ENCODE measurements around the gene RYR3.

RYR3 gene

DNA sequence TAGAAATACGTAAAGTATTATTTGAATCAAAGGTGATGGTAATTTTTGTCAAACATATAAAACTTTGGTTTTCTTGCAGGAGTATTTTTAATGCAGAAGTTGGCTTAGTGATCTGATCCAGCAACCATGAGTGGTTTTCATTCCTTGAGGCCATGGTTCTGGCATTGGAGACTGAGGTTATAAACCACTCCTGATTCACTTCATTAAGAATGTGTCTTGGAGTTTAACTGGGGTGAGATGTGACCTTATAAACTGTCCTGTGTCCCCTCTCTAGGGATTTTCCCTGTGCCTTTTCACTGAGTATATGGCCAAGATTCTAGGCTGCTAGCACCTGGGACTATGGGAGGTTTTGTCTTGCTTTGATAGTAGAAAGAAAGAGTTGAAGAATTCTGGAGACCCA is 94.3 kb downstream of the RYR3 start:
- POLR2A ChIA-PET: no interaction called here
- no peak overlapping the region for H3K4me3 ChIP-seq (ENCODE audit: low read depth, low read length)
- TF ChIP-seq SP3 (tag by site-specific recombination; IDR thresholded peaks at IDR 0.05) (no peak), MEIS1 (CRISPR knock-in tag; IDR thresholded peaks at IDR 0.05; ENCODE audit: borderline replicate concordance) (no peak), ZNF530 (tag by site-specific recombination; IDR thresholded peaks at IDR 0.05; ENCODE audit: low read depth) (no peak), ZNF132 (tag by site-specific recombination; IDR thresholded peaks at IDR 0.05; ENCODE audit: borderline replicate concordance) (no peak), ZNF394 (tag by site-specific recombination; IDR thresholded peaks at IDR 0.05; ENCODE audit: borderline replicate concordance) (no peak), ZNF335 (tag by site-specific recombination; conservative IDR thresholded peaks at IDR 0.05) (no peak), GLIS1 (tag by site-specific recombination; IDR thresholded peaks at IDR 0.05) (no peak), ZXDB (tag by site-specific recombination; IDR thresholded peaks at IDR 0.05) (no peak), ZFP3 (tag by site-specific recombination; IDR thresholded peaks at IDR 0.05; ENCODE audit: low read depth) (no peak), ZNF248 (tag by site-specific recombination; IDR thresholded peaks at IDR 0.05) (no peak), ZNF549 (tag by site-specific recombination; IDR thresholded peaks at IDR 0.05) (no peak), ZNF776 (tag by site-specific recombination; IDR thresholded peaks at IDR 0.05; ENCODE audit: borderline replicate concordance) (no peak)
- TF ChIP-seq, protein P1, sequence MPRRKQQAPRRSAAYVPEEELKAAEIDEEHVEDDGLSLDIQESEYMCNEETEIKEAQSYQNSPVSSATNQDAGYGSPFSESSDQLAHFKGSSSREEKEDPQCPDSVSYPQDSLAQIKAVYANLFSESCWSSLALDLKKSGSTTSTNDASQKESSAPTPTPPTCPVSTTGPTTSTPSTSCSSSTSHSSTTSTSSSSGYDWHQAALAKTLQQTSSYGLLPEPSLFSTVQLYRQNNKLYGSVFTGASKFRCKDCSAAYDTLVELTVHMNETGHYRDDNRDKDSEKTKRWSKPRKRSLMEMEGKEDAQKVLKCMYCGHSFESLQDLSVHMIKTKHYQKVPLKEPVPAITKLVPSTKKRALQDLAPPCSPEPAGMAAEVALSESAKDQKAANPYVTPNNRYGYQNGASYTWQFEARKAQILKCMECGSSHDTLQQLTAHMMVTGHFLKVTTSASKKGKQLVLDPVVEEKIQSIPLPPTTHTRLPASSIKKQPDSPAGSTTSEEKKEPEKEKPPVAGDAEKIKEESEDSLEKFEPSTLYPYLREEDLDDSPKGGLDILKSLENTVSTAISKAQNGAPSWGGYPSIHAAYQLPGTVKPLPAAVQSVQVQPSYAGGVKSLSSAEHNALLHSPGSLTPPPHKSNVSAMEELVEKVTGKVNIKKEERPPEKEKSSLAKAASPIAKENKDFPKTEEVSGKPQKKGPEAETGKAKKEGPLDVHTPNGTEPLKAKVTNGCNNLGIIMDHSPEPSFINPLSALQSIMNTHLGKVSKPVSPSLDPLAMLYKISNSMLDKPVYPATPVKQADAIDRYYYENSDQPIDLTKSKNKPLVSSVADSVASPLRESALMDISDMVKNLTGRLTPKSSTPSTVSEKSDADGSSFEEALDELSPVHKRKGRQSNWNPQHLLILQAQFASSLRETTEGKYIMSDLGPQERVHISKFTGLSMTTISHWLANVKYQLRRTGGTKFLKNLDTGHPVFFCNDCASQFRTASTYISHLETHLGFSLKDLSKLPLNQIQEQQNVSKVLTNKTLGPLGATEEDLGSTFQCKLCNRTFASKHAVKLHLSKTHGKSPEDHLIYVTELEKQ (tag by site-specific recombination; IDR thresholded peaks at IDR 0.05; ENCODE audit: borderline replicate concordance): no peak
- CTCF ChIA-PET: no interaction called here
- H3K4me1 ChIP-seq (ENCODE audit: control insufficient read depth, insufficient read depth, low read length): no peaks in the 10 kb centered on the region
- H3K27ac ChIP-seq (ENCODE audit: extremely low read depth, low read depth, low read length): no peak overlapping the region
- no peaks in the 10 kb centered on the region for H3K9me3 ChIP-seq (ENCODE audit: control insufficient read depth, insufficient read depth, low read depth, low read length)
- no peaks in the 10 kb centered on the region for H3K36me3 ChIP-seq (ENCODE audit: control insufficient read depth in 2 of 2, insufficient read depth in 1 of 2, low read length in 2 of 2)

DNA sequence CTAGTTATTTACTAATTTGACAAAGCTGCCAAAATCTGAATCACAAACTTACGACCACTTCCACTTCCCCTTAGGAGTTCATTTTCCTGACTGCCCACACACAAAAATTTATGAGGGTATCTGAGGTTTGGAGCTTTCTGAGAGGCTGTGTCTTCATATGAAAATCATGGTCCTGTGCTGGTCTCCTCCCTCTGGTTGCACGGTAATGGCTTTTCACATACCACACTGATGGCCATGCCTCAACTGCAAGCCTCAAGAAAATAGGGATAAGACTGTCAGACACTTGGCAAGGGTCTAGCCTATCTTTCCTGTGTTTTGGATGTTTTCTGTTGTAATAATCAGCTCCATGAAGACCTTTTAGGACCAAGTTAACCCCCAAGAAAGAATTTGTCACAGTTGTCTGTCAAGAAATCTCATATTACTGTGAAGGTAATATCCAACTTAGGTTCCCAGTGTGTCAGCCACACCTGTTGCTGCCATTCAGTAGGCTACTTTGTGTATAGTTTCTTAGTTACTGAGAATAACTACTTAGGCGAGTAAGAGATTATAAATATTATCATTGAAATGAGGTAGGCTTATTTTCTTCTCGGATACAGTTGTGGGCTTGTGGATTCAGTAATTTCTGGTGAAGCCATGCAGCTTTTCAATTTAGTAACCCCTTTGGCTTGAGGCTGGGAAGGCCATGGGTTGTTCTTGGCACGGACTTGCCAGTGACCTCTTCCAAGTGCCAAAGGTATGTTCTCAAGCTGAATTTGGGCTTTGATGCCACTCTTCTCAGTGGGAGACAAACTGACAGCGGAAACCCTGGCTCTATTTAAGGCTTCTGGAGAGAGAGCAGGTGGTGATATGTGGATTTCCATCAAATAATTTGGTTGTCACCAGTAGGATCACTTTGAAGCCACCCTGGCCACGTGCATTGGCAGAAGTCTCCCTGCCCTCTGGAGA is 101.1 kb downstream of the RYR3 start:
- H3K36me3 ChIP-seq (ENCODE audit: control insufficient read depth in 2 of 2, insufficient read depth in 1 of 2, low read length in 2 of 2): no peaks in the 10 kb centered on the region
- H3K4me1 ChIP-seq (ENCODE audit: control insufficient read depth, insufficient read depth, low read length): no peaks in the 10 kb centered on the region
- no peak overlapping the region for H3K4me3 ChIP-seq (ENCODE audit: low read depth, low read length)
- no peaks in the 10 kb centered on the region for H3K9me3 ChIP-seq (ENCODE audit: control insufficient read depth, insufficient read depth, low read depth, low read length)
- ChIA-PET CTCF (interaction anchor here (0.7 to 0.8 kb wide), 2 partner anchors 168 to 307 kb away, joined by 3 read pairs; no protein-coding TSS in a partner anchor), POLR2A (no interaction called here)
- TF ChIP-seq SCRT2 (tag by site-specific recombination; IDR thresholded peaks at IDR 0.05): peak; percentile 17; the same call in 1 of the 2 replicates
- no peak for TF ChIP-seq ZBTB1 (tag by site-specific recombination; IDR thresholded peaks at IDR 0.05)
- no peak overlapping the region for H3K27ac ChIP-seq (ENCODE audit: extremely low read depth, low read depth, low read length)

DNA sequence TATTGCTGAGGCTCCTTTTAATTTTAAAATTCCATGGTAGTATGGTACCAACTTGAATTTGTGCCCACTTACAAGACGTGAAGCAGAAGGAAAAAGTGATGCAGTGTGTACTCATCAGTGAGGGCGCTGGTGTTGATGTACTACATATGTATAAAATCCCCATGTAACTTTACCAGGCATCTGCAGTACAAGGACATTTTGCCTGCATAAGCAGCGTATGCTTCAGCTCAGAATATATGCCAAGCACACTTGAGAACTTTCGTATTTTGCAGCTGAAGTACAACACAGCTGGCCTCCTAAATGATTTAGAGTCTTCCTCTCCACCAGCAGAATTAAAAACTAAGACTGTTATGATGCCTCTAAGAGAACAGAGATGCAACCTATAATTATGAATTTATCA is 108.9 kb downstream of the RYR3 start:
- H3K4me1 ChIP-seq (ENCODE audit: control insufficient read depth, insufficient read depth, low read length): no peaks in the 10 kb centered on the region
- ChIA-PET CTCF (no interaction called here), POLR2A (no interaction called here)
- no peaks in the 10 kb centered on the region for H3K9me3 ChIP-seq (ENCODE audit: control insufficient read depth, insufficient read depth, low read depth, low read length)
- H3K27ac ChIP-seq (ENCODE audit: extremely low read depth, low read depth, low read length): no peak overlapping the region
- no peaks in the 10 kb centered on the region for H3K36me3 ChIP-seq (ENCODE audit: control insufficient read depth in 2 of 2, insufficient read depth in 1 of 2, low read length in 2 of 2)
- H3K4me3 ChIP-seq (ENCODE audit: low read depth, low read length): no peak overlapping the region
- TF ChIP-seq ZNF292 (tag by site-specific recombination; IDR thresholded peaks at IDR 0.05; ENCODE audit: borderline replicate concordance, low read depth): no peak
- TF ChIP-seq, protein P2, sequence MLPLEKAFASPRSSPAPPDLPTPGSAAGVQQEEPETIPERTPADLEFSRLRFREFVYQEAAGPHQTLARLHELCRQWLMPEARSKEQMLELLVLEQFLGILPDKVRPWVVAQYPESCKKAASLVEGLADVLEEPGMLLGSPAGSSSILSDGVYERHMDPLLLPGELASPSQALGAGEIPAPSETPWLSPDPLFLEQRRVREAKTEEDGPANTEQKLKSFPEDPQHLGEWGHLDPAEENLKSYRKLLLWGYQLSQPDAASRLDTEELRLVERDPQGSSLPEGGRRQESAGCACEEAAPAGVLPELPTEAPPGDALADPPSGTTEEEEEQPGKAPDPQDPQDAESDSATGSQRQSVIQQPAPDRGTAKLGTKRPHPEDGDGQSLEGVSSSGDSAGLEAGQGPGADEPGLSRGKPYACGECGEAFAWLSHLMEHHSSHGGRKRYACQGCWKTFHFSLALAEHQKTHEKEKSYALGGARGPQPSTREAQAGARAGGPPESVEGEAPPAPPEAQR (tag by site-specific recombination; IDR thresholded peaks at IDR 0.05): no peak
- TF ChIP-seq ZNF169 (tag by site-specific recombination; IDR thresholded peaks at IDR 0.05): no peak
- TF ChIP-seq KLF10 (tag by site-specific recombination; IDR thresholded peaks at IDR 0.05): no peak
- no peak for TF ChIP-seq ZNF426 (tag by site-specific recombination; IDR thresholded peaks at IDR 0.05)
- no peak for TF ChIP-seq ZNF416 (tag by site-specific recombination; IDR thresholded peaks at IDR 0.05)
- TF ChIP-seq, protein P3, sequence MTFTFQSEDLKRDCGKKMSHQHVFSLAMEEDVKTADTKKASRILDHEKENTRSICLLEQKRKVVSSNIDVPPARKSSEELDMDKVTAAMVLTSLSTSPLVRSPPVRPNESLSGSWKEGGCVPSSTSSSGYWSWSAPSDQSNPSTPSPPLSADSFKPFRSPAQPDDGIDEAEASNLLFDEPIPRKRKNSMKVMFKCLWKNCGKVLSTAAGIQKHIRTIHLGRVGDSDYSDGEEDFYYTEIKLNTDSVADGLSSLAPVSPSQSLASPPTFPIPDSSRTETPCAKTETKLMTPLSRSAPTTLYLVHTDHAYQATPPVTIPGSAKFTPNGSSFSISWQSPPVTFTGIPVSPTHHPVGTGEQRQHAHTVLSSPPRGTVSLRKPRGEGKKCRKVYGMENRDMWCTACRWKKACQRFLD (tag by site-specific recombination; IDR thresholded peaks at IDR 0.05): no peak
- no peak for TF ChIP-seq YY2 (tag by site-specific recombination; IDR thresholded peaks at IDR 0.05)
- no peak for TF ChIP-seq ZSCAN23 (tag by site-specific recombination; IDR thresholded peaks at IDR 0.05)
- TF ChIP-seq ZNF112 (tag by site-specific recombination; IDR thresholded peaks at IDR 0.05): no peak
- no peak for TF ChIP-seq ZBTB7A (tag by site-specific recombination; IDR thresholded peaks at IDR 0.05; ENCODE audit: low read depth)
- no peak for TF ChIP-seq ZNF302 (tag by site-specific recombination; IDR thresholded peaks at IDR 0.05; ENCODE audit: low read depth)

All from HEK293 (cell line).